Endothelial cell of umbilical vein (primary cell): ENCODE measurements around the gene GVQW3. TPM values are rescaled to one million over a fixed set of nuclear protein-coding genes. Genes with fewer than 3 reads are reported as not detected.

ENCODE experiments used
- BruUV-seq: library from RNA; stranded (reverse); fragments of 400-500 nt; replicated peaks from 2 replicates; lab custom pipeline; 2021; lab: Mats Ljungman, UMichigan
- CTCF ChIA-PET: fragments of 300-600, 350-600 bp; sonication (Branson Sonifier 250); formaldehyde crosslinking; loops from one replicate; lab custom pipeline; 2021; ENCODE audit warnings: antibody characterized with exemption, inconsistent platforms; lab: Charles Lee
- POLR2A ChIA-PET: fragments of 300-600, 350-600 bp; sonication (Branson Sonifier 250); formaldehyde crosslinking; loops from one replicate; lab custom pipeline; 2021; ENCODE audit warnings: antibody characterized with exemption, inconsistent platforms; lab: Charles Lee
- DNase-seq: peaks from one replicate; pipeline ENCODE4 v3.0.0-alpha.2; 2011; ENCODE audit warnings: low read depth, low spot score
- FAIRE-seq: peaks from 2 replicates; lab custom pipeline; 2011; peaks lifted over from hg19 to GRCh38; lab: Jason Lieb, UNC
- H2AFZ ChIP-seq: 2 replicates; pipeline ENCODE4 v1.6.0; 2012; ENCODE audit warnings: low read depth, low read length, control low read depth, inconsistent platforms
- H3K27ac ChIP-seq: 2 replicates; pipeline ENCODE4 v1.5.1; 2011; ENCODE audit warnings: low read depth, mild to moderate bottlenecking, control low read depth, low read length, moderate library complexity; ENCODE audit not compliant: insufficient read depth
- H3K27me3 ChIP-seq, 2 experiments: 2 replicates each; pipeline versions ENCODE4 v1.6.0 to v1.6.1; 2011; ENCODE audit warnings: low read length in 2 of 2, mixed read lengths in 1 of 2; ENCODE audit not compliant: control insufficient read depth in 2 of 2, insufficient read depth in 2 of 2
- H3K36me3 ChIP-seq, 2 experiments: 2 replicates in 1 of 2; 3 replicates in 1 of 2; pipeline ENCODE4 v1.5.1; 2011; ENCODE audit warnings: low read length in 2 of 2, mild to moderate bottlenecking in 1 of 2, moderate library complexity in 1 of 2; ENCODE audit not compliant: control insufficient read depth in 2 of 2, insufficient read depth in 2 of 2; ENCODE audit errors: extremely low read depth in 1 of 2
- H3K4me1 ChIP-seq: 3 replicates; pipeline ENCODE4 v1.5.1; 2011; ENCODE audit warnings: mild to moderate bottlenecking, low read length; ENCODE audit not compliant: control insufficient read depth, insufficient read depth; ENCODE audit errors: extremely low read depth
- H3K4me2 ChIP-seq: 2 replicates; pipeline ENCODE4 v1.6.1; 2011; ENCODE audit warnings: low read length, control low read depth, mixed read lengths; ENCODE audit not compliant: insufficient read depth
- H3K4me3 ChIP-seq, 3 experiments: fragments of 200-600 bp in 1 of 3; sonication (generic), shearing (Covaris generic) in 1 of 3; replicated peaks in 1 of 3; 2 replicates each; pipeline ENCODE4 v1.5.1; 2011 to 2016; ENCODE audit warnings: control low read depth in 3 of 3, low read length in 3 of 3, mild to moderate bottlenecking in 2 of 3, inconsistent platforms in 1 of 3, low read depth in 1 of 3, moderate library complexity in 1 of 3; ENCODE audit not compliant: insufficient read depth in 1 of 3
- H3K79me2 ChIP-seq: 2 replicates; pipeline ENCODE4 v1.6.0; 2012; ENCODE audit warnings: low read length, inconsistent platforms; ENCODE audit not compliant: control insufficient read depth, insufficient read depth
- H3K9ac ChIP-seq: replicated peaks from 2 replicates; pipeline ENCODE3; 2011; ENCODE audit warnings: low read length, control low read depth; ENCODE audit not compliant: insufficient read depth; ENCODE audit errors: extremely low read depth
- H3K9me1 ChIP-seq: replicated peaks from 3 replicates; pipeline ENCODE4 v1.6.0; 2011; ENCODE audit warnings: mild to moderate bottlenecking, low read length; ENCODE audit not compliant: control insufficient read depth, insufficient read depth; ENCODE audit errors: extremely low read depth
- H3K9me3 ChIP-seq: replicated peaks from 2 replicates; pipeline ENCODE4 v1.5.1; 2012; ENCODE audit warnings: low read length, inconsistent platforms; ENCODE audit not compliant: control insufficient read depth, insufficient read depth
- H4K20me1 ChIP-seq: replicated peaks from 2 replicates; pipeline ENCODE3; 2011; ENCODE audit warnings: mild to moderate bottlenecking, low read length; ENCODE audit not compliant: control insufficient read depth, insufficient read depth; ENCODE audit errors: extremely low read depth
- CTCF ChIP-seq, 2 donors: IDR thresholded peaks; 1 replicate in 1 of 2; 2 replicates in 1 of 2; pipeline ENCODE4 v1.5.1; 2011; ENCODE audit warnings: low read length in 2 of 2, mild to moderate bottlenecking in 2 of 2, moderate library complexity in 2 of 2, control low read depth in 1 of 2, inconsistent platforms in 1 of 2, low read depth in 1 of 2; ENCODE audit not compliant: insufficient read depth in 1 of 2; ENCODE audit errors: extremely low read depth in 1 of 2
- EZH2 ChIP-seq: IDR thresholded peaks from 2 replicates; pipeline ENCODE4 v1.6.1; 2012; ENCODE audit warnings: borderline replicate concordance, low read depth, mild to moderate bottlenecking, moderate library complexity, low read length, inconsistent platforms; ENCODE audit not compliant: severe bottlenecking
- FOS ChIP-seq: IDR thresholded peaks from 2 replicates; pipeline ENCODE4 v1.6.1; 2011; ENCODE audit warnings: mild to moderate bottlenecking, low read length, moderate library complexity, borderline replicate concordance; ENCODE audit not compliant: insufficient read depth
- GATA2 ChIP-seq: IDR thresholded peaks from 2 replicates; pipeline ENCODE4 v1.7.0; 2011; ENCODE audit warnings: low read depth, mild to moderate bottlenecking, moderate library complexity, mixed read lengths, low read length; ENCODE audit not compliant: insufficient read length, insufficient read depth
- JUN ChIP-seq: IDR thresholded peaks from 2 replicates; pipeline ENCODE4 v1.6.1; 2011; ENCODE audit warnings: borderline replicate concordance, low read depth; ENCODE audit not compliant: insufficient read length, insufficient read depth
- MAX ChIP-seq: IDR thresholded peaks from 2 replicates; pipeline ENCODE4 v1.6.1; 2011; ENCODE audit not compliant: insufficient read depth, insufficient read length
- MYC ChIP-seq: IDR thresholded peaks from one replicate; pipeline ENCODE4 v1.6.1; 2011; ENCODE audit warnings: mild to moderate bottlenecking, low read depth, low read length
- POLR2A ChIP-seq: IDR thresholded peaks from 2 replicates; pipeline ENCODE4 v1.6.1; 2012; ENCODE audit warnings: low read depth, mild to moderate bottlenecking, control low read depth, low read length
- POLR2AphosphoS5 ChIP-seq: IDR thresholded peaks from 2 replicates; pipeline ENCODE4 v1.6.1; 2012; ENCODE audit warnings: low read depth, mild to moderate bottlenecking, control low read depth, low read length, moderate library complexity; ENCODE audit not compliant: insufficient read depth
- dilution Hi-C: fragments of 300-500 bp; cut with MboI; formaldehyde crosslinking; loops from one replicate; pipeline ENCODE4 v1.15.0; 2019; ENCODE audit warnings: low sequenced_read_pairs; ENCODE audit not compliant: extremely low pct_ligation_motif_present
- intact Hi-C: fragments of 100-400 bp; cut with micrococcal nuclease; formaldehyde crosslinking; loops from one replicate; pipeline ENCODE4 v1.10.0; 2022
- polyA plus RNA-seq, 4 experiments: library from polyadenylated mRNA; depleted of rRNA in 3 of 4; stranded (reverse) in 3 of 4; unstranded in 1 of 4; fragments of >200 nt; gene quantifications; 2 replicates each; pipeline versions ENCODE4 v1.2.1 to v1.2.3, GENCODE V29; 2011 to 2012; ENCODE audit warnings: missing spikeins in 1 of 4
- total RNA-seq: library from RNA; stranded (reverse); gene quantifications from 2 replicates; pipeline ENCODE4 v1.2.3, GENCODE V29; 2021

Gene GVQW3
- total and polyA plus RNA-seq, 2 donors (not counting 3 experiments of a cell fraction or from before 2014, with no cell fraction given) = 1.0 to 2.8 TPM

- peaks cover 32% of the 10 kb centered on the region for H3K79me2 ChIP-seq
- BruUV-seq = no TSS peak
- intact Hi-C loops = no loop called here
- no peak overlapping the region for H3K4me3 ChIP-seq
- no peak overlapping the region for H2AFZ ChIP-seq
- no peaks in the 10 kb centered on the region for H3K9me1 ChIP-seq
- H3K9me3 ChIP-seq = no peaks in the 10 kb centered on the region
- H3K4me2 ChIP-seq = no peak overlapping the region
- TF ChIP-seq GATA2 = no peak
- no peak for TF ChIP-seq POLR2AphosphoS5
- no peak for TF ChIP-seq MAX
- no peak for TF ChIP-seq EZH2
- no peak for TF ChIP-seq JUN
- no peak for TF ChIP-seq CTCF (IDR thresholded peaks at IDR 0.05; ENCODE audit: extremely low read depth in 1 of 2, insufficient read depth in 1 of 2, low read depth in 1 of 2, low read length in 2 of 2)
- no peak for TF ChIP-seq POLR2A
- TF ChIP-seq FOS = no peak
- TF ChIP-seq MYC = no peak
- no peaks in the 10 kb centered on the region for H3K27me3 ChIP-seq
- H3K36me3 ChIP-seq = no peaks in the 10 kb centered on the region
- peaks cover 3% of the 10 kb centered on the region for H4K20me1 ChIP-seq
- dilution Hi-C loops = no loop called here
- DNase-seq = no peak
- H3K4me1 ChIP-seq = no peaks in the 10 kb centered on the region
- H3K9ac ChIP-seq = no peak overlapping the region
- POLR2A ChIA-PET = no interaction called here
- CTCF ChIA-PET = no interaction called here
- no peak for FAIRE-seq
- no peak overlapping the region for H3K27ac ChIP-seq
Measured at GRCh38 chr11:76362716-76363115, 18.4 kb upstream of the GVQW3 start.
